ENCODE measurements around the gene LAMB4.
"Not testable (repeated sequence)": the region's sequence is repeated elsewhere in the genome, so short reads cannot be mapped to it uniquely, and the experiment has no call there.

LAMB4 gene

DNA sequence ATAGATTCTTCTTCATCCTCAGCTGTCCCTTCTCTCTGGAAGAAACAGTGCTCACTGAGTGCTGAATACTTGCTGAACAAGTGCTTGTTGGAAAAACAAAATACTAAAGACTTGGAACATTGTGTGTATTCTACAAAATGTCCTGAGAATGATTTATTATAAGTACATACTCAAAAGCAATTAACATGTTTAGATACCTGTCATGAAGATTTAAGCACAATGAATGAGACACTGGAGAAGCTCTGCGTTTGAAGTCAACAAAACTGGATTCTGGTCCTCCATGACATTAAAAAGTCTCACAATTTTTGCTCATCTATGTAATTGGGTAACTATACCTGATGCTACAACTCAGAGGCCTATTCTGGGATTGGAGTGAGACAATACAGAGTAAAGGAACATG lies 92.4 kb downstream of the LAMB4 start:
- no peak for DNase-seq

DNA sequence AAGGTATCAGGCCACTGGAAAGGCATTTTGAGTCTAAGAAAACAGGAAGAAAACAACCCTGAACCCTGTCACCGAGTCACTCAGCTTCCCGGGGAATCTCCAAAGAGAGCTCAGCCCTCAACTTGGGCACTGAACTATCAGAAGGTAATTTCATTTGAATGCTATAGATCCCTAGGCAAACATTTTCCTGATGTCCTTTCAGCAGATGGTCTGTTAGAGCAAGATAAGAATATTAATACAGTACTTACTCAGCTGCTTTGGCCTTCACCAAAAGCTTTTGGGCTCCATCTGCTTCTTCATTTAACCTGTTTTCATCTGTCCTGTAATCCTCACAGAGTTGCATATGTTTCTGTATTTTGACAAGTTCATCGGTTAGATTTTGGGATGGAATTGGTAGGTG lies 93.0 kb downstream of the LAMB4 start:
- DNase-seq: no peak

DNA sequence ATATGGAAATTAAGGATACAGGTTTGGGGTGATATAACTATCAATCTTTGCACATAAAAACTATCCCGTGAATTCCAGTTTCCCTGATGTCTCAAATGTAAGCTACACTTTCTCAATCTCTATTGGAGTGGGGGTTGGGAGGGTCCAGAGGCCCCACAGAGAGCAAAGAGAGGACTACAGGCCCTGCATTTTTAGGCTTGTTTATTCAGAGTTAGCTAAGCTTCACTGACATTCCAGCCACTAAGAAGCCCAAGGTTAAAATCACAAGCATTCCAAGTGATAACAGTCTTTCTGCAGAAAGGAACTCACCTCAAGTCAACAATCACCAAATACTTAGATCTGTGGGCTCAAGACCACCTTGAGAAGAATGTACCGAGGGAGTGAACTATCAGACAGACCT lies 95.6 kb downstream of the LAMB4 start:
- DNase-seq: no peak

DNA sequence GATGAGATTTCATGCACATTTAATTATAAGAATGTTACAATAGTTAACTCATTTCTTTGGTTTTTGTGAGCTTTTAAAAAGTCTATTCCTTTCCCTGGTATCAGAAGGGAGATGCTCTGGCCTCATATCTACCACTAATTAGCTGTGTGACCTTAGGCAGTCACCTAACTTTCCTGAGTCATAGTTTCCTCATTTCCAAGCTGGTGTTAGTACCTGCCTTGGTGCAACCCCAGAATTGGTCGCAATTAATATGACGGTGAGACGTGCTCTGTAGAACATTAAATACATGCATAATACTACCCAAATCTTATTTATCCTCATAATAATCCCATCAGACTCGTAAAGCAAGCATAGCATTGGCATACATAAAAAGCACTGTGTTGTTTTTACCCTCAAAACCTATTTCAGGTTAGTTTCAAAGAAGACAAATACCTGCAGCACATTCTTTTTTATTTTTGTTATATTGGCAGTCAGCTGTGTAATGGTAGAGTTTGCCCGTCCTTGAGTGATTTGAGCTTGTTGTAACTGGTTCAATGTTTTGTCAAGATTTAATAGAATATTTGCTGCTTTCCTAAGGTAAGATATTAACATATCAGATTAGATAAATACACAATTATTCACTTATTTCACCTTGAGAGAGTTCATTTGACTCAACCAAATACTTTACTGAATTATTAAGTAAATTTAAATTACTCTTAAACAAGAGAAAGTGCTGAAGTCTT lies 96.2 kb downstream of the LAMB4 start:
- DNase-seq: no peak

- DNase-seq: not testable (repeated sequence)
These were observed 96.9 kb downstream of the LAMB4 start for GRCh38 chr7:108033309-108033708.

GRCh38 chr7:108030516-108030915 lies 99.6 kb downstream of the LAMB4 start:
- no peak for DNase-seq

GRCh38 chr7:108029034-108029433 lies 101.1 kb downstream of the LAMB4 start:
- no peak for DNase-seq

GRCh38 chr7:108028111-108028510 lies 102.0 kb downstream of the LAMB4 start:
- no peak for DNase-seq

- no peak for DNase-seq
These were observed 102.9 kb downstream of the LAMB4 start for GRCh38 chr7:108027239-108027638.

DNA sequence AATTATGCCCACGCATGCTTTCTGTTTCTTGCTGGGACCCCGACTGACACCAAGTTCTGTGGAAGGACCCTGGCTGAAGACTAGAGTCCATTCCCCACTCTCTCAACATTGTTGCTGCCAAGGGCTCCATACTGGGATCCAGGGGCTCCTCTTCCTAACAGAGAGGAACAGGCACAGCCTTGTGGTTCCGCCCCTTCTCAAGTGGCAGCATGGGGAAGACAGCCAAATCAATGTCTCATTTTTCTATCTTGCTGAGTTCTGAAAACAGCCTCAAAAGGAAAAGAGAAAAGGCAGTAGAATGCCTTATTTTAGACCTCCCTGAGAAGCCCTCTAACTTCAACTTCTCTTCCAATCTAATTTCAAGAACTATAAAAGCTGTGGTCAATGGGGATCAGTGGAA lies 103.5 kb downstream of the LAMB4 start:
- DNase-seq: no peak

GRCh38 chr7:108026116-108026515 lies 104.0 kb downstream of the LAMB4 start:
- no peak for DNase-seq

DNA sequence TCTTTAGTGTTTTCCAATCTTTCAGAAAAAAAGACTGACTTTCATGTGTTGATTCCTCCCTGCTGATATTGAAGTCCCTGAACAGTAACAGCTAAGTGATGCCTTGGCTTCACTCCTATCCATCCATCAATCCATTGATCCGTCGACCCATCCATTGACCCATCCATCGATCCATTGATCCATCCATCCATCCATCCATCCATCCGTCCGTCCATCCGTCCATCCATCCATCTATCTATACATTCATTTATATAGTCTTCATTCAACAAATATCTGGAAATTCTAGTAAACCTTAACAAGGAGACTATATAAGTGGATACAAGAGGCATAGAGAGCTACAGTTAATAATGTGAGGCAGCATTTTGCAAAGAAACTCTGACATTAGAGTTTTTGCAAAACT lies 105.6 kb downstream of the LAMB4 start:
- DNase-seq: no peak

DNA sequence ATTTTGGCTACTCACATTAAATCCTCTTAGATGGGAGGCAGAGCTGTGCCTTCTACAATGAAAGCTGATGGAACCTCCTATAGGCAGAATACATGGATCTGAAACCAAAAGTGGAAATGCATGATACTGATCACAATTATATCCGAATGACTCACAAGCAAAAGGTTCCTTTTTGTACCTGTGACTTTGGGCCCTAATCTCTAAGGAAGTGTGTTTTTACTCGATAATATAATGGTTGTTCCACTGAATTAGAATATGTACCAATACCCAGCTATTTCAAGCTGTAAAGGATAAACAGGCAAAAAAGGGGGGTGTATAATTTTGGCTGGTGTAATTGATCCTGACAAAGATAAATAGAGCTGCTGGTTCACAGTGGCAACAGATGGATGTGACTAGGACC lies 109.6 kb downstream of the LAMB4 start:
- no peak for DNase-seq

DNA sequence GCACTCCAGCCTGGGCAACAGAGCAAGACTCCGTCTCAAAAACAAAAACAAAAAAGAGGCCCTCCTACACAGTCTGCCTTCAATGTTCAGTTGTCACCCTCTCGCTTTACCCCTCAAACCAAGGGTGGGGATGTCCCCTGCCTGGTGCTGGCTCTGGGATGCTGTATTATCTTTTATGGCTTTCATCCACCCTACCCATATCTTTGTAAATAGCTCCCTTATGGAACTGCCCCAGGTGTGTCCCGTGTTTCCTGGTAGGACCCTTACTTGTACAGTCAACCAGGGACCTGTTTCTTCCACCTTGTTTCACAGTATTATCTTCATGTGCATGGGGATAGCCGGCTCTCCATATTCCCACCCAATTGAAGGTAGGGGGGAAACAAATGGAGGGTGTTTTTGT lies 111.5 kb downstream of the LAMB4 start:
- DNase-seq: no peak

DNA sequence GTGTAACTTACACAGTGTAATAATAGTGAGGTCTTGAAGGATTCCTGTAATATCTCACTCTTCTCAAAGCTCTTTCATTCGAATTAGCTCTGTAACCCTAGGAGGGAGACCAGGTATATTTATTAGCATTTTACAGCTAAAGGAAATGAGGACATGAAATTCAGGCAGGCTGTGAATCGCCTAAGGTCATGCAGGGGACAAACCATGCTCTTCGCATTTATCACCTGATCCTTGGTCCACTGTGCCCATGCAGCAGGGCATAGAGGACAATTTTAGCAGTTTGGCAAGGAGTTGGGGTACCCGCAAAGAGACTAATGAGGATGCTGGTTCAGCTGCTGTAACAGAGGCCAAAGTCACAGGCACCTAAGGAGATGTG lies 112.4 kb downstream of the LAMB4 start:
- DNase-seq: no peak

GRCh38 chr7:108016841-108017775 lies 113.1 kb downstream of the LAMB4 start:
- DNase-seq: no peak

- no peak for DNase-seq
These were observed 114.4 kb downstream of the LAMB4 start for GRCh38 chr7:108015740-108016139.

DNA sequence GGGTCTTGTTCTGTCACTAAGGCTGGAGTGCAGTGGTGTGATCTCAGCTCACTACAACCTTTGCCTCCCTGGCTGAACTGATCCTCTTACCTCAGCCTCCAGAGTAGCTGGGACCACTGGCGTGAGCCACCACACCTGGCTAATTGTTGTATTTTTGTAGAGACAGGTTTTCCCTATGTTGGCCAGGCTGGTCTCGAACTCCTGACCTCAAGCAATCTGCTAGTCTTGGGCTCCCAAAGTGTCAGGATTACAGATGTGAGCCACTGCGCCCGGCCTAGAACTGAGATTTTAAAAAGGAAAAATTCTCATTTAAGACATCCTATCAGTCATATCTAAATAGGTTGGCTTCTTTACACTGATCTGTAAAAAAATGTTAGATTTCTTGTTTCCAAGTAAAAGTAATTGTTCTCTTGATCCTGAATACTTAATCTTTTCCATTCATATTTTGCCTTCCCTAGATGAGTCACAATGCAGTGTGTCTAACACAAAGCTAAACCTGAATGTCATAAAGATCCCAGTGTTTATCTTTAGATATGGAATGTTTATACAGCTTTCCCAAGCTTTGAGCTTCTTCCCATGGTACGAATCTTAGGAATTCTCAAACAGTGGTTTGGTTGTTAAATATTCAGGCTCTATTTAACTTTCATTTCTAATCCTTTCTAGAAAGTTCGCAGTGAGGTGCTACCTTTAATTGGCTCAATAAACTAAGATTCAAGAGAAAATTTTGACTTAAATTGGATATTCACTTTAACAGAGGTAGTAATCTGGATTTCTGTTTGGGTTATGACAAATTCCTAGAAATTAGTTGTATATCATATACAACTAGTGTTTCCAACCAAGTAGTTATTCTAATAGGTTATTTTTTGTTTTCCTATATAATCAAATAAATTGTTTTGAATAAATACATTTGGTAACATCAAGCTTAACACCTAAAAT lies 115.1 kb downstream of the LAMB4 start:
- DNase-seq: no peak

- DNase-seq: no peak
These were observed 115.9 kb downstream of the LAMB4 start for GRCh38 chr7:108014215-108014614.

DNA sequence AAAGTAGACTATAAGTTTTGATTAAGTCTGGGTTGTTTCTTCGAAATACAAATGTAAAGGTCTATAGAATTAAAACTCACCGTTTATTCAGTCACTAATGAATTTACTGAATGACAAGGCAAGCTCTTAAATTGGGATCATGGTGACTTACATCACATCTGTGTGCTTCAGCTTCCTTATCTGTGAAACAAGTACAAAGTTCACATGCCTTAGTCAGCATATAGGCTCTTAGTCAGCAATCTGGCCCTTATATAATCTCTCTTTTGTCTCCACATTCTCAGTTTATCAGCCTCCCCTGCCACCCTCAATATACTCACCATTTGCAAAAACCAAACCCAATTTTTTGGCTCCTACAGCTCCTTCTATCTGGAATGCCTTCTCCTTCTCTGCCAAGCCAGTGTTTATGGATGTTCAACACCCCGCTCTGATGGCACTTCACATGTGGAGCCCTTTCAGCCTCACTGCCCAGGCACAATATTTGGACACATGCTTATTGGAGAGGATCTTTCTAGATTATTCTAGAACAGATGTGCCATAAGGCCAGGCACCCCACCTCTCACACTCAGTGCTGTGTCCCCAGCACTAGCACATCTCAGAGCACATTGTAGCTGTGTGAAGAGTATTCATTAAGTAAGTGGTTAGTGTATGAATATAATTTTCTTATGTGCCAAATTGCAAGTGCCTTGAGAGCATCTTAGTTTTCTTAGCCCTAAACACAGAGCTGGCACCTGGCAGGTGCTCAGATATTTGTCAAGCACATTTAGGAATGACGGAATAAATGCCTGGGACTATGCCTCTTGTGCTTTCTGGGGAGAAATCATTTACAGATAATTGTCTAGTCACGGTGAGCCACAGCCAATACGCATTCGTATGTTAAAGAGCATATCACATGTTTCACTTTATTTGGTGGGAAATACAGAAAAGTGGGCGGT lies 117.4 kb downstream of the LAMB4 start:
- no peak for DNase-seq

- no peak for DNase-seq
These were observed 119.8 kb downstream of the LAMB4 start for GRCh38 chr7:108010377-108010776.

DNA sequence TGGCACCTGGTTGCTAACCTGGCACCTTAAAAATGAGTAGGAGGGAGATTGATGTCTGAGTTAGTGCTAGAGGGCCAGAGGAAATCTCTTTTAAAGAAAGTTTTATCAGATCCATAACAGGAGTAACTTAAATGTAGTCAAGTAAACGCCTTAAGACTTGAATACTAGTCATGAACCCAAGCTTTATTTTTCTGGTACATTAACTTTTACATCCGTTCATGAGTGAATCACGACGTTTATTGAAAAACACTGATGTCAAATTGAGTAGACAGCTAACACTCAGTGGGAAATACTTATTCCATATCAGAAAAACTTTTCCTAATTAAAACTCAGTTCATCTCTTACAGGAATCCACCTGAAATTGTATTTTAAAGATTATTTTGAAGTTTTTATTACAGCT lies 120.3 kb downstream of the LAMB4 start:
- no peak for DNase-seq

Data from CD4-positive, alpha-beta T cell treated with Interleukin-15 for 1 hour (primary cell).